ENCODE results near the gene CPZ.

DNA sequence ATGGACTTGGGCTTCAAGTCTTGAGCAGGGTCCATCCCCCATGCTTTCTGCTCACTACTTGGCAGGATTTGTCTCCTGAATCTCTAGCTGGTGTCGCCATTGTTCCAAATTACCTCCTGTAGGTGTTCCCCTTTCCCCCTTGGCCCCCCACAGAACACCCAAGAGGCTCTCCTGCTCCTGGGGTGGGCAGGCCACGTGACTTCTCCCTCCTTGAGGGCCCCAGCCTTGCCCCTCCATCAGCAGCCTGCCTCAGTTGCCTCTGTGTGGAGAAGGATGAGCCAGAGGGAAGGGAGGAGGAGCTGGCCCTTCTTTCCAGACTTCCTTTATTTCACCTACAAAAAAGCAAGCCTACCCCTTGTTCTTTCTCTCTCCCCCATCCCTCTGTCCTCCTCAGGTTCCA lies 10.5 kb upstream of the CPZ start:
- TF ChIP-seq, protein P1, sequence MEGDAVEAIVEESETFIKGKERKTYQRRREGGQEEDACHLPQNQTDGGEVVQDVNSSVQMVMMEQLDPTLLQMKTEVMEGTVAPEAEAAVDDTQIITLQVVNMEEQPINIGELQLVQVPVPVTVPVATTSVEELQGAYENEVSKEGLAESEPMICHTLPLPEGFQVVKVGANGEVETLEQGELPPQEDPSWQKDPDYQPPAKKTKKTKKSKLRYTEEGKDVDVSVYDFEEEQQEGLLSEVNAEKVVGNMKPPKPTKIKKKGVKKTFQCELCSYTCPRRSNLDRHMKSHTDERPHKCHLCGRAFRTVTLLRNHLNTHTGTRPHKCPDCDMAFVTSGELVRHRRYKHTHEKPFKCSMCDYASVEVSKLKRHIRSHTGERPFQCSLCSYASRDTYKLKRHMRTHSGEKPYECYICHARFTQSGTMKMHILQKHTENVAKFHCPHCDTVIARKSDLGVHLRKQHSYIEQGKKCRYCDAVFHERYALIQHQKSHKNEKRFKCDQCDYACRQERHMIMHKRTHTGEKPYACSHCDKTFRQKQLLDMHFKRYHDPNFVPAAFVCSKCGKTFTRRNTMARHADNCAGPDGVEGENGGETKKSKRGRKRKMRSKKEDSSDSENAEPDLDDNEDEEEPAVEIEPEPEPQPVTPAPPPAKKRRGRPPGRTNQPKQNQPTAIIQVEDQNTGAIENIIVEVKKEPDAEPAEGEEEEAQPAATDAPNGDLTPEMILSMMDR (IDR thresholded peaks at IDR 0.05) = no peak
- TF ChIP-seq POLR2A (IDR thresholded peaks at IDR 0.05) = no peak

Data from adrenal gland (tissue), 5 donors.